Spleen (tissue), 7 donors: ENCODE measurements around the gene CD4.

Experiments used
- CTCF ChIP-seq, 11 experiments: fragments of 200-600 bp in 7 of 11; fragments of 450-650 bp in 4 of 11; sonication (generic) in 4 of 11; IDR thresholded peaks in 8 of 11; conservative IDR thresholded peaks in 3 of 11; 1 replicate in 7 of 11; 2 replicates in 4 of 11; pipeline versions ENCODE4 v1.4.0 to v1.8.0; 2016 to 2021; ENCODE audit warnings: antibody characterized with exemption in 11 of 11, inconsistent platforms in 4 of 11, mild to moderate bottlenecking in 1 of 11
- POLR2A ChIP-seq, 3 donors: fragments of 450-650 bp; IDR thresholded peaks; one replicate each; pipeline ENCODE4 v1.5.1; 2017; ENCODE audit warnings: antibody characterized with exemption in 3 of 3, mild to moderate bottlenecking in 1 of 3
- POLR2AphosphoS5 ChIP-seq, 3 donors: sonication (generic); formaldehyde crosslinking; IDR thresholded peaks; one replicate each; pipeline ENCODE4 v1.5.1; 2017; ENCODE audit warnings: antibody characterized with exemption in 3 of 3
- donor health status: DM: no; HTN: no; CAD: no; lungs with moderate emphysema.
- donor health status: DM: no; HTN: no; CAD: no.
- donor health status: DM: no; HTN: no; CAD: no.

- no peak for TF ChIP-seq POLR2A (IDR thresholded peaks at IDR 0.05)
- no peak for TF ChIP-seq CTCF (IDR thresholded peaks at IDR 0.05 in 8 of 11, conservative IDR thresholded peaks at IDR 0.05 in 3 of 11)
- no peak for TF ChIP-seq POLR2AphosphoS5 (IDR thresholded peaks at IDR 0.05)
Measured at GRCh38 chr12:6772726-6773589, 16.4 kb upstream of the CD4 start.
